CD4-positive, alpha-beta T cell (primary cell): ENCODE data around the gene SPECC1. TPM values are rescaled to one million over a fixed set of nuclear protein-coding genes. Genes with fewer than 3 reads are reported as not detected.

Experiments used
- ATAC-seq: fragments of 200-7000 bp; cut with Tn5 transposase; one replicate; pipeline ENCODE4 v1.10.0; 2022; ENCODE audit warnings: mild to moderate bottlenecking; ENCODE audit not compliant: poor library complexity
- CTCF ChIA-PET: fragments of 350-600 bp; sonication (Branson Sonifier 250); formaldehyde crosslinking; loops from one replicate; lab custom pipeline; 2021; ENCODE audit warnings: antibody characterized with exemption, inconsistent platforms; lab: Charles Lee
- POLR2A ChIA-PET: fragments of 350-600 bp; sonication (Branson Sonifier 250); formaldehyde crosslinking; loops from one replicate; lab custom pipeline; 2021; ENCODE audit warnings: antibody characterized with exemption, inconsistent platforms; lab: Charles Lee
- DNase-seq, 14 experiments: peaks; one replicate each; pipeline ENCODE4 v3.0.0-alpha.2; 2013 to 2020; ENCODE audit warnings: mixed read lengths in 2 of 14
- H3K27ac ChIP-seq, 2 donors: one replicate each; pipeline versions ENCODE4 v1.5.1 to v1.7.0; 2013; ENCODE audit warnings: low read length in 2 of 2, low read depth in 1 of 2, mild to moderate bottlenecking in 1 of 2
- H3K27me3 ChIP-seq, 2 experiments: 1 replicate in 1 of 2; 2 replicates in 1 of 2; pipeline versions ENCODE4 v1.6.1 to v1.7.0; 2013; ENCODE audit warnings: low read length in 2 of 2, control low read depth in 1 of 2, mild to moderate bottlenecking in 1 of 2, moderate library complexity in 1 of 2; ENCODE audit not compliant: insufficient read depth in 2 of 2, control insufficient read depth in 1 of 2
- H3K36me3 ChIP-seq: one replicate; pipeline ENCODE4 v1.6.1; 2013; ENCODE audit warnings: low read length, control low read depth; ENCODE audit not compliant: insufficient read depth
- H3K4me1 ChIP-seq: one replicate; pipeline ENCODE4 v1.6.1; 2013; ENCODE audit warnings: low read length, control low read depth; ENCODE audit not compliant: insufficient read depth
- H3K4me3 ChIP-seq: one replicate; pipeline ENCODE4 v1.5.1; 2013; ENCODE audit warnings: mild to moderate bottlenecking, low read length, moderate library complexity
- H3K9me3 ChIP-seq, 2 experiments: 1 replicate in 1 of 2; 2 replicates in 1 of 2; pipeline versions ENCODE4 v1.6.1 to v1.7.0; 2013; ENCODE audit warnings: low read length in 2 of 2, mild to moderate bottlenecking in 2 of 2, control low read depth in 1 of 2, moderate library complexity in 1 of 2; ENCODE audit not compliant: control insufficient read depth in 1 of 2, insufficient read depth in 1 of 2
- H3K27ac Mint-ChIP-seq: one replicate; pipeline ENCODE4 v1.8.0; 2020; ENCODE audit warnings: mixed read lengths
- H3K27me3 Mint-ChIP-seq: one replicate; pipeline ENCODE4 v1.8.0; 2021; ENCODE audit warnings: mixed read lengths
- H3K36me3 Mint-ChIP-seq: one replicate; pipeline ENCODE4 v1.8.0; 2021; ENCODE audit warnings: low read depth, mixed read lengths
- H3K4me1 Mint-ChIP-seq: one replicate; pipeline ENCODE4 v1.8.0; 2021; ENCODE audit warnings: low read depth, mixed read lengths
- H3K4me3 Mint-ChIP-seq: one replicate; pipeline ENCODE4 v1.8.0; 2020; ENCODE audit warnings: mild to moderate bottlenecking, mixed read lengths
- H3K9me3 Mint-ChIP-seq: one replicate; pipeline ENCODE4 v1.8.0; 2020; ENCODE audit warnings: mixed read lengths
- CTCF ChIP-seq: fragments of 200-600 bp; IDR thresholded peaks from one replicate; pipeline ENCODE4 v1.8.0; 2022; ENCODE audit warnings: antibody characterized with exemption, mild to moderate bottlenecking
- intact Hi-C, 2 experiments: fragments of 100-400 bp; cut with DNase I in 1 of 2; cut with micrococcal nuclease in 1 of 2; formaldehyde crosslinking; loops; one replicate each; pipeline versions ENCODE4 v1.15.1 to v1.9.0; 2023 to 2025; cut with DNase I, micrococcal nuclease
- total RNA-seq, 174 experiments: library from RNA in 2 of 174; stranded (reverse) in 2 of 174; gene quantifications; one replicate each; pipeline ENCODE4 v1.2.3 and lab custom pipeline; 2021 to 2026

The SPECC1 gene
- total RNA-seq, 2 experiments from 2014 or later, result 4.3 to 4.4 TPM

GRCh38 chr17:20257008-20257407 is 247.8 kb downstream of the SPECC1 start:
- ChIA-PET POLR2A (no interaction called here), CTCF (no interaction called here)
- no peak for ATAC-seq
- intact Hi-C loops, result no loop called here
- peaks cover 3% of the 10 kb centered on the region for H3K36me3 Mint-ChIP-seq
- H3K27ac Mint-ChIP-seq, result no peak overlapping the region
- no peak overlapping the region for H3K4me3 Mint-ChIP-seq
- Histone ChIP-seq H3K9me3 (peaks cover 4 to 5% of the 10 kb centered on the region in 2 experiments), H3K27me3 (no peaks in the 10 kb centered on the region), H3K27ac (no peak overlapping the region), H3K4me3 (no peak overlapping the region), H3K4me1 (peaks cover 17% of the 10 kb centered on the region), H3K36me3 (no peaks in the 10 kb centered on the region)
- no peak for TF ChIP-seq CTCF
- DNase-seq, result no peak
- peaks cover 7% of the 10 kb centered on the region for H3K9me3 Mint-ChIP-seq
- peaks cover 66% of the 10 kb centered on the region for H3K4me1 Mint-ChIP-seq
- H3K27me3 Mint-ChIP-seq, result no peaks in the 10 kb centered on the region

GRCh38 chr17:20257798-20258197 is 248.6 kb downstream of the SPECC1 start:
- no peak overlapping the region for H3K27ac Mint-ChIP-seq
- Histone ChIP-seq H3K36me3 (no peaks in the 10 kb centered on the region), H3K4me1 (peaks cover 21% of the 10 kb centered on the region), H3K4me3 (no peak overlapping the region), H3K27me3 (no peaks in the 10 kb centered on the region), H3K27ac (no peak overlapping the region), H3K9me3 (peaks cover 4 to 5% of the 10 kb centered on the region in 2 experiments)
- TF ChIP-seq CTCF, result no peak
- H3K4me1 Mint-ChIP-seq, result peaks cover 67% of the 10 kb centered on the region
- ATAC-seq, result no peak
- ChIA-PET POLR2A (interaction anchor here (1.0 kb wide), 1 partner anchor 12 kb away, joined by 3 read pairs; no protein-coding TSS in a partner anchor), CTCF (no interaction called here)
- peaks cover 3% of the 10 kb centered on the region for H3K36me3 Mint-ChIP-seq
- intact Hi-C loops, result no loop called here
- no peaks in the 10 kb centered on the region for H3K27me3 Mint-ChIP-seq
- DNase-seq, result no peak
- H3K9me3 Mint-ChIP-seq, result peaks cover 4% of the 10 kb centered on the region
- H3K4me3 Mint-ChIP-seq, result no peak overlapping the region

- no peak for ATAC-seq
- H3K9me3 ChIP-seq, result peaks cover 4 to 5% of the 10 kb centered on the region in 2 experiments
- Mint-ChIP-seq H3K9me3 (peaks cover 4% of the 10 kb centered on the region), H3K4me1 (peaks cover 63% of the 10 kb centered on the region), H3K27ac (no peak overlapping the region), H3K27me3 (no peaks in the 10 kb centered on the region), H3K4me3 (no peak overlapping the region), H3K36me3 (peaks cover 3% of the 10 kb centered on the region)
- intact Hi-C loops, result no loop called here
- DNase-seq, result no peak
- POLR2A ChIA-PET, result no interaction called here
- no peaks in the 10 kb centered on the region for H3K27me3 ChIP-seq
- TF ChIP-seq CTCF, result no peak
- no peaks in the 10 kb centered on the region for H3K36me3 ChIP-seq
- no peak overlapping the region for H3K27ac ChIP-seq
- H3K4me1 ChIP-seq, result peaks cover 14% of the 10 kb centered on the region
- CTCF ChIA-PET, result no interaction called here
- no peak overlapping the region for H3K4me3 ChIP-seq
These were observed 250.5 kb downstream of the SPECC1 start for GRCh38 chr17:20259668-20260067.
